ENCODE results near the gene AFP. TPM values are rescaled to one million over a fixed set of nuclear protein-coding genes. Genes with fewer than 3 reads are reported as not detected.

The AFP gene
- total and polyA plus RNA-seq, 2 of the 13 experiments (the other 11 are each of a cell fraction or from before 2014, with no cell fraction given): 9,434 to 13,105 TPM

DNA sequence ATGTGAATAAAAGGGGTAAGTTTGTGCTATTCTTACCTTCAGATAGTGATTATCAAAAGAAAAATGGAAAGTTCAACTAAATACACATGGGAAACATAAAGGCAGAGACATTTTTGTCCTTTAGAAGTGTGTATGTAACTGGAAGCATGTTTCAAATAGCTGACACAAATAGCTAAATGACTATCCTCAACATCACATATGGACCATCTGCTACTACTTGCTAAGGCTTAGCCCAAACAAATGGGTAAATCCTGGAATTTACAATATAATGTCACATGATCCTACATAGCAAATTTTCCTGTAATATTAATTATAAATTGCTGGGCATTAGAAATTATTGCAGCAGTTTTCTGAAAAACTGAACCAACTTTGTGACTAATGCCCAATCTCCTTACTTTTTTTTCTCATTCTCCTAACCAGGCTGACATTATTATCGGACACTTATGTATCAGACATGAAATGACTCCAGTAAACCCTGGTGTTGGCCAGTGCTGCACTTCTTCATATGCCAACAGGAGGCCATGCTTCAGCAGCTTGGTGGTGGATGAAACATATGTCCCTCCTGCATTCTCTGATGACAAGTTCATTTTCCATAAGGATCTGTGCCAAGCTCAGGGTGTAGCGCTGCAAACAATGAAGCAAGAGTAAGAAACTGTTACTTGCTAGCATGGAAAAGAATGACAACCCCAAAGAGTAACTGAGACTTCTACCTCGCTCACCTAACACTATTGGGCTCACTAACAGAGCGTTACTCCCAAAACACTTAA is 16.1 kb downstream of the AFP start (continued):
- TF ChIP-seq, protein P1, sequence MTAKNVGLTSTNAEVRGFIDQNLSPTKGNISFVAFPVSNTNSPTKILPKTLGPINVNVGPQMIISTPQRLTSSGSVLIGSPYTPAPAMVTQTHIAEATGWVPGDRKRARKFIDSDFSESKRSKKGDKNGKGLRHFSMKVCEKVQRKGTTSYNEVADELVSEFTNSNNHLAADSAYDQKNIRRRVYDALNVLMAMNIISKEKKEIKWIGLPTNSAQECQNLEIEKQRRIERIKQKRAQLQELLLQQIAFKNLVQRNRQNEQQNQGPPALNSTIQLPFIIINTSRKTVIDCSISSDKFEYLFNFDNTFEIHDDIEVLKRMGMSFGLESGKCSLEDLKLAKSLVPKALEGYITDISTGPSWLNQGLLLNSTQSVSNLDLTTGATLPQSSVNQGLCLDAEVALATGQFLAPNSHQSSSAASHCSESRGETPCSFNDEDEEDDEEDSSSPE (CRISPR knock-in tag; IDR thresholded peaks at IDR 0.05): no peak
- TF ChIP-seq, protein P2, sequence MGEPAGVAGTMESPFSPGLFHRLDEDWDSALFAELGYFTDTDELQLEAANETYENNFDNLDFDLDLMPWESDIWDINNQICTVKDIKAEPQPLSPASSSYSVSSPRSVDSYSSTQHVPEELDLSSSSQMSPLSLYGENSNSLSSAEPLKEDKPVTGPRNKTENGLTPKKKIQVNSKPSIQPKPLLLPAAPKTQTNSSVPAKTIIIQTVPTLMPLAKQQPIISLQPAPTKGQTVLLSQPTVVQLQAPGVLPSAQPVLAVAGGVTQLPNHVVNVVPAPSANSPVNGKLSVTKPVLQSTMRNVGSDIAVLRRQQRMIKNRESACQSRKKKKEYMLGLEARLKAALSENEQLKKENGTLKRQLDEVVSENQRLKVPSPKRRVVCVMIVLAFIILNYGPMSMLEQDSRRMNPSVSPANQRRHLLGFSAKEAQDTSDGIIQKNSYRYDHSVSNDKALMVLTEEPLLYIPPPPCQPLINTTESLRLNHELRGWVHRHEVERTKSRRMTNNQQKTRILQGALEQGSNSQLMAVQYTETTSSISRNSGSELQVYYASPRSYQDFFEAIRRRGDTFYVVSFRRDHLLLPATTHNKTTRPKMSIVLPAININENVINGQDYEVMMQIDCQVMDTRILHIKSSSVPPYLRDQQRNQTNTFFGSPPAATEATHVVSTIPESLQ (CRISPR knock-in tag; conservative IDR thresholded peaks at IDR 0.05): no peak
- TF ChIP-seq, protein P3, sequence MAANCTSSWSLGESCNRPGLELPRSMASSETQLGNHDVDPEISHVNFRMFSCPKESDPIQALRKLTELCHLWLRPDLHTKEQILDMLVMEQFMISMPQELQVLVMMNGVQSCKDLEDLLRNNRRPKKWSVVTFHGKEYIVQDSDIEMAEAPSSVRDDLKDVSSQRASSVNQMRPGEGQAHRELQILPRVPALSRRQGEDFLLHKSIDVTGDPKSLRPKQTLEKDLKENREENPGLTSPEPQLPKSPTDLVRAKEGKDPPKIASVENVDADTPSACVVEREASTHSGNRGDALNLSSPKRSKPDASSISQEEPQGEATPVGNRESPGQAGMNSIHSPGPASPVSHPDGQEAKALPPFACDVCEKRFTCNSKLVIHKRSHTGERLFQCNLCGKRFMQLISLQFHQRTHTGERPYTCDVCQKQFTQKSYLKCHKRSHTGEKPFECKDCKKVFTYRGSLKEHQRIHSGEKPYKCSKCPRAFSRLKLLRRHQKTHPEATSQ (CRISPR knock-in tag; IDR thresholded peaks at IDR 0.05; ENCODE audit: borderline replicate concordance): no peak; the same call in 1 of the 2 replicates
- TF ChIP-seq ZBTB3 (CRISPR knock-in tag; IDR thresholded peaks at IDR 0.05; ENCODE audit: borderline replicate concordance, low read depth) (no peak), PRMT3 (CRISPR knock-in tag; IDR thresholded peaks at IDR 0.05; ENCODE audit: borderline replicate concordance, low read depth) (0 out of 2 replicates have a peak, but pooled peaks have one; percentile 46), NFATC3 (CRISPR knock-in tag; IDR thresholded peaks at IDR 0.05) (no peak), HDAC6 (IDR thresholded peaks at IDR 0.05; ENCODE audit: low read depth, low read length) (no peak), SRSF9 (IDR thresholded peaks at IDR 0.05; ENCODE audit: borderline replicate concordance, insufficient read depth, low read depth, low read length, poor library complexity, severe bottlenecking) (no peak), ZNF367 (CRISPR knock-in tag; IDR thresholded peaks at IDR 0.05; ENCODE audit: borderline replicate concordance) (no peak), SALL1 (CRISPR knock-in tag; IDR thresholded peaks at IDR 0.05) (no peak)
- TF ChIP-seq, protein P4, sequence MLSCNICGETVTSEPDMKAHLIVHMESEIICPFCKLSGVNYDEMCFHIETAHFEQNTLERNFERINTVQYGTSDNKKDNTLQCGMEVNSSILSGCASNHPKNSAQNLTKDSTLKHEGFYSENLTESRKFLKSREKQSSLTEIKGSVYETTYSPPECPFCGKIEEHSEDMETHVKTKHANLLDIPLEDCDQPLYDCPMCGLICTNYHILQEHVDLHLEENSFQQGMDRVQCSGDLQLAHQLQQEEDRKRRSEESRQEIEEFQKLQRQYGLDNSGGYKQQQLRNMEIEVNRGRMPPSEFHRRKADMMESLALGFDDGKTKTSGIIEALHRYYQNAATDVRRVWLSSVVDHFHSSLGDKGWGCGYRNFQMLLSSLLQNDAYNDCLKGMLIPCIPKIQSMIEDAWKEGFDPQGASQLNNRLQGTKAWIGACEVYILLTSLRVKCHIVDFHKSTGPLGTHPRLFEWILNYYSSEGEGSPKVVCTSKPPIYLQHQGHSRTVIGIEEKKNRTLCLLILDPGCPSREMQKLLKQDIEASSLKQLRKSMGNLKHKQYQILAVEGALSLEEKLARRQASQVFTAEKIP (CRISPR knock-in tag; IDR thresholded peaks at IDR 0.05; ENCODE audit: borderline replicate concordance): no peak
- TF ChIP-seq, protein P5, sequence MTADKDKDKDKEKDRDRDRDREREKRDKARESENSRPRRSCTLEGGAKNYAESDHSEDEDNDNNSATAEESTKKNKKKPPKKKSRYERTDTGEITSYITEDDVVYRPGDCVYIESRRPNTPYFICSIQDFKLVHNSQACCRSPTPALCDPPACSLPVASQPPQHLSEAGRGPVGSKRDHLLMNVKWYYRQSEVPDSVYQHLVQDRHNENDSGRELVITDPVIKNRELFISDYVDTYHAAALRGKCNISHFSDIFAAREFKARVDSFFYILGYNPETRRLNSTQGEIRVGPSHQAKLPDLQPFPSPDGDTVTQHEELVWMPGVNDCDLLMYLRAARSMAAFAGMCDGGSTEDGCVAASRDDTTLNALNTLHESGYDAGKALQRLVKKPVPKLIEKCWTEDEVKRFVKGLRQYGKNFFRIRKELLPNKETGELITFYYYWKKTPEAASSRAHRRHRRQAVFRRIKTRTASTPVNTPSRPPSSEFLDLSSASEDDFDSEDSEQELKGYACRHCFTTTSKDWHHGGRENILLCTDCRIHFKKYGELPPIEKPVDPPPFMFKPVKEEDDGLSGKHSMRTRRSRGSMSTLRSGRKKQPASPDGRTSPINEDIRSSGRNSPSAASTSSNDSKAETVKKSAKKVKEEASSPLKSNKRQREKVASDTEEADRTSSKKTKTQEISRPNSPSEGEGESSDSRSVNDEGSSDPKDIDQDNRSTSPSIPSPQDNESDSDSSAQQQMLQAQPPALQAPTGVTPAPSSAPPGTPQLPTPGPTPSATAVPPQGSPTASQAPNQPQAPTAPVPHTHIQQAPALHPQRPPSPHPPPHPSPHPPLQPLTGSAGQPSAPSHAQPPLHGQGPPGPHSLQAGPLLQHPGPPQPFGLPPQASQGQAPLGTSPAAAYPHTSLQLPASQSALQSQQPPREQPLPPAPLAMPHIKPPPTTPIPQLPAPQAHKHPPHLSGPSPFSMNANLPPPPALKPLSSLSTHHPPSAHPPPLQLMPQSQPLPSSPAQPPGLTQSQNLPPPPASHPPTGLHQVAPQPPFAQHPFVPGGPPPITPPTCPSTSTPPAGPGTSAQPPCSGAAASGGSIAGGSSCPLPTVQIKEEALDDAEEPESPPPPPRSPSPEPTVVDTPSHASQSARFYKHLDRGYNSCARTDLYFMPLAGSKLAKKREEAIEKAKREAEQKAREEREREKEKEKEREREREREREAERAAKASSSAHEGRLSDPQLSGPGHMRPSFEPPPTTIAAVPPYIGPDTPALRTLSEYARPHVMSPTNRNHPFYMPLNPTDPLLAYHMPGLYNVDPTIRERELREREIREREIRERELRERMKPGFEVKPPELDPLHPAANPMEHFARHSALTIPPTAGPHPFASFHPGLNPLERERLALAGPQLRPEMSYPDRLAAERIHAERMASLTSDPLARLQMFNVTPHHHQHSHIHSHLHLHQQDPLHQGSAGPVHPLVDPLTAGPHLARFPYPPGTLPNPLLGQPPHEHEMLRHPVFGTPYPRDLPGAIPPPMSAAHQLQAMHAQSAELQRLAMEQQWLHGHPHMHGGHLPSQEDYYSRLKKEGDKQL (CRISPR knock-in tag; IDR thresholded peaks at IDR 0.05; ENCODE audit: low read depth): no peak
